ENCODE measurements around the gene PSAPL1.
"Not testable (repeated sequence)": the region's sequence is repeated elsewhere in the genome, so short reads cannot be mapped to it uniquely, and the experiment has no call there.

The PSAPL1 gene

GRCh38 chr4:7458477-7458876, 23.7 kb upstream of the PSAPL1 start:
- no peak for DNase-seq

GRCh38 chr4:7458066-7458425, 23.3 kb upstream of the PSAPL1 start:
- no peak for DNase-seq

DNA sequence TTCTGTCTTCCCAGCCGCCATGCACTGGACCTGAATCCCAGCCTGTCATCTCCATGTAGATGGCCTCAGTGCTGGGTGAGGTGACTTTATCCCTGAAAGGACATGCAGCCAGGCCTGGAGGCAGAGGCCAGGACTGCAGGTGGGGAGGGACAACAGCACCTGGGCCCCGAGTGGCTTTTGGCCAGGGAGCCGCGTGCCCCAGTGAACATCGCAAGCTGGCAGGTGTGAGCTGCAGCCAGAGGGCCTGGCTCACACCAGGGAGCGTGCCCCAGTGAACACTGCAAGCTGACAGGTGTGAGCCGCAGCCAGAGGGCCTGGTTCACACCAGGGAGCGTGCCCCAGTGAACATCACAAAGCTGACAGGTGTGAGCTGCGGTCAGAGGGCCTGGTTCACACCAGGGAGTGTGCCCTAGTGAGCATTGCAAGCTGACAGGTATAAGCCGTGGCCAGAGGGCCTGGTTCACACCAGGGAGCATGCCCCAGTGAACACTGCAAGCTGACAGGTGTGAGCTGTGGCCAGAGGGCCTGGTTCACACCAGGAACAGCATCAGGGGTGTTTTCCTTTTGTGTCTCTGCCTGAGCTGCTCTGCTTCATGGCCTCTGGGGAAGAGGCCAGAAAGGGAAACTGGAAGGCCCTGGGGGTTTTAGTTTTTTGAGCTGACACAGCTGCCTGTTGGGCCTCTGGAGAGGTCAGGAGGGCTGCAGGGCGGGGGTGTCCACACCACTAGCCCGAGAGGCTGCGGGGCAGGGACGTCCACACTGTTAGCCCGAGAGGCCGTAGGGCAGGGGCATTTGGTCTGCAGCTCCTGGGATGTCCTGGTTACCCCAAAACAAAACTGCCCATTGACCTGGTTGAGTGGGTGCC, 22.7 kb upstream of the PSAPL1 start:
- no peak for DNase-seq

GRCh38 chr4:7452802-7453201, 18.1 kb upstream of the PSAPL1 start:
- DNase-seq = not testable (repeated sequence)

- no peak for DNase-seq
Observed at GRCh38 chr4:7451800-7452199, 17.1 kb upstream of the PSAPL1 start.

DNA sequence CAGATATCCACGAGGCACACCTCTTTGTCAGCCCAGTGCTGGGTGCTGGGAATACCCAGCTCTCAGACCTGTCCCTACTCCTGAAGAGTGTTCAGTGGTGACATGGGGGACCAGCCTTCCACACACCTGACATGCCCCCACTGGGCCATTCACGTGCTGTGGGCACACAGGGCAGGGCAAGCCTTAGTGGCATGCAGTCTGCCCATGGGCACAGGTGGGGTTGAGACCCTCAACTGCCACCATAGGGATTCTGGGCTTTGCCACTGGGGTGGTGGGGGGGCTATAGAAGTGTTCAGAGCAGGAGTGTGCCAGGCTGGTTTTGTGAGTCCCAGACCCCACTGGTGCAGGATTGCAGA, 16.7 kb upstream of the PSAPL1 start:
- DNase-seq = no peak

DNA sequence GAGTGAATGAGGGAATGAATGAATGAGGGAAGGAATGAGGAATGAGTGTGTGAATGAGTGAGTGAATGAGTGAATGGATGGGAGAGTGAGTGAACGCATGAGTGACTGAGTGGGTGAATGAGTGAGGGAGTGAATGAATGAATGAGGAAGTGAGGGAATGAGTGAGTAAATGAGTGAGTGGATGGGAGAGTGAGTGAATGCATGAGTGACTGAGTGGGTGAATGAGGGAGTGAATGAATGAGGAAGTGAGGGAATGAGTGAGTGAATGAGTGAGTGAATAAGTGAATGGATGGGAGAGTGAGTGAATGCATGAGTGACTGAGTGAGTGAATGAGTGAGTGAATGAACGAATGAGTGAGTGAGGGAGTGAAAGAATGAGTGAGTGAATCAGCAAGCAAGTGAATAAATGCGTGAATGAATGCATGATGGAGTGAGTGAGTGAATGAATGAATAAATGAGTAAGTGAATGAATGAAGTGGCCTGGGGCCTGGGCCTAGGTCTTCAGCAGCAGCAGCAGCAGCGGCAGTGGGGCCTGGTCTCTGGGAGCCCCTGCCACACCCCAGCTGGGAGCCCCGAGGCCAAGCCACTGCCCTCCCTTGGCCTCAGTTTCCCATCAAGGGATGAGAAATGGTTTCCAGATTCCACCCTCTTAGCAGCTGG, 16.2 kb upstream of the PSAPL1 start:
- no peak for DNase-seq

- DNase-seq = no peak
Observed at GRCh38 chr4:7448036-7448435, 13.3 kb upstream of the PSAPL1 start.

DNA sequence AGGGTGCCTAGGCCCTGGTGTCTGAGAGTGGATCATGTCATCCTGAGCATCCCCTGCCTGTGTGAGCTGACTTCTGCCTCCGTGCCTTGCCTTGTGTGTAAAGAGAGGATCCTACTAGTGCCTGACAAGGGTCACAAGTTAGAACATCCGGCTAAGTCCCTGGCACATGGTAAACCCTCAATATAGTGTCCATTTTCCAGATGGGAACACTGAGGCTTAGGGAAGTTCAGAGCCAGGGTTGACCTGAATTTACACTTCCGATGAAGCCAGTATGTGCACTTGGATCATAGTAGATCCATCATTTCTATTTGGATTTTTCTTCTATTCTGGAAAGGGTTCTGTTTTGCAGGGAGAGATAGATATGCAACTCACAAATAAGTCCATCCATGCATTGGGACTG, 12.5 kb upstream of the PSAPL1 start:
- DNase-seq = no peak

DNA sequence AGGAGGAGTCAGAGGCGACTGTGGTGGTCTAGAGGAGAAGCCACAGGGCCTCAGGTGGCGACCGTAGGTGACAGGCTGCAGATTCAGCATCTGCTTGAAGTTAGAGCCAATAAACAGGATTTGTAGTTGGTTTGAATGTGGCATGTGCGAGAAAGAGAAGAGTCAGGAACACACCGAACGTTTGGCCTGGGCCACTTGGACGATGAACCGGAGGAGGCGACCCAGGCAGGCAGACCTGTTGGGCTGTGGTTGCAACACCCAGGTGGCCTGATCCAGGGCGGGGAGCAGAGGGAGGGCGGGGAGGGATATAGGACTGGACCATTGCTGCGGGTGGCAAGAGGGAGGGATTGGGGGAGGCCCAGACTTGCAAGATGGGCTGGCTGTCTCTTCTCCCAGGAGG, 10.0 kb upstream of the PSAPL1 start:
- no peak for DNase-seq

DNA sequence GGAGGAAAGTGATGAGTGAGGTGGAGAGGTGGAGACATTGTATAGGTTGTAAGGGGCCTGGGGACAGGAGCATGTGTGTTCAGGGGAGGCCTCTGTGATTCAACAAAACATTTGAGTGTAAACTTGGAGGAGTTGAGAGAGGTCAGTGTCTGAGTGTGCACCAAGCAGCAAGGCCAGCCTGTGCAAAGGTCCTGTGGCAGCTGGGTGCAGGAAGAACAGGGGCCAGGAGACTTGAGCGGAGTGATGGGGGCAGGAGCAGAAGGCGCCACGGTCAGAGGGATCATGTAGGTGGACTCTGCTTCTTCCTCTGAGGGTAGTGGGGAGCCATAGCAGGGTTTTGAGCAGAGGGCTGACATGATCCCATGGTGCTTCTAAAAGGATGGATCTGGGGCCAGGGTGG, 9.6 kb upstream of the PSAPL1 start:
- DNase-seq = no peak

GRCh38 chr4:7442574-7443162, 7.9 kb upstream of the PSAPL1 start:
- DNase-seq = no peak

GRCh38 chr4:7441201-7441600, 6.5 kb upstream of the PSAPL1 start:
- no peak for DNase-seq

DNA sequence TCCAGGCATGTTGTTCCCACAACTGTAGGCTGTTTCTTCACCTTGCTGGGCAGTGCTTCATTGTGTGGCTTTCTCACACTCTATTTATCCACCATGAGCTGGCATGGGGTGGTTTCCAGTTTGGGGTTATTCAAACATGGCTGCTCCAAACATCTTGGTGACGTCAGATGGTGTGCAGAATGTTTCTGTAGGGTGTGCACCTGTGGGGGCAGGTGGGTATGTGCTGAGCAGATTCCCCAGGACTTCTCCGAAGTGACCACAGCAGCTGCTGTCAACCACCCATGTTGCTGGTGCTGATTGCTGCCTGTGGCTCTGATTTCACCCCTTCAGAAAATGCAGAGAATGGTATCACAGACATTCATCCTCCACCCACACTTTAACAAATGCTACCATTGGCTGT, 5.0 kb upstream of the PSAPL1 start:
- DNase-seq = no peak

DNA sequence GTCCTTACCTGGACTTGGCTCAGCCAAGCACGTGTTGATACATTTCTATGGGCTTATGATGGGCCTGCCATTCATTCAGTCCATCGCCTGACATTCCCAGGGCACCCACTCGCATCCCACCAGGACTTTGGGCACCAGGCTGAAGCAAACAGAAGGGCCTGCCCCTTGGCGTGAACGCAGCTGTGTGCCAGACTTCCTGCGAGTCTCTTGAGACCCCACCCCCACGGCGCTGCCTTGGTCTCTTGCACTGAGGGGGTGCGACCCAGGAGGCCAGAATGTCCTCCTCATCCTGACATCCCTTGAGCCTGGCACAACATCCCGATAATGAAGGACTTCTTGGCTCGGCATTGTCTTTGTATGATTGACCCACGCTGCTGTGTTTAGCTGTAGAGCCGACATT, 1.5 kb upstream of the PSAPL1 start:
- no peak for DNase-seq

- DNase-seq = no peak
Observed at GRCh38 chr4:7435471-7436061, 836 bp upstream of the PSAPL1 start.

GRCh38 chr4:7434141-7434765, 477 bp downstream of the PSAPL1 start:
- no peak for DNase-seq

- DNase-seq = no peak
Observed at GRCh38 chr4:7433376-7434140, 1.2 kb downstream of the PSAPL1 start.

- peak in 1 of 58 donors; percentile 4 for DNase-seq
Observed at GRCh38 chr4:7432531-7433375, 2.0 kb downstream of the PSAPL1 start.

All from anterior cingulate cortex (tissue), 58 donors.